ENCODE data around the gene TMEM40. TPM values are rescaled to one million over a fixed set of nuclear protein-coding genes. Genes with fewer than 3 reads are reported as not detected.
A peak's percentile ranks its signal among the peaks of the same experiment; 100 is the strongest.

Gene TMEM40
- total and polyA plus RNA-seq, 9 of the 15 experiments (the other 6 are each of a cell fraction or from before 2014, with no cell fraction given): 0.11 to 0.31 (median 0.14) TPM; not detected in 6

- TF ChIP-seq FIP1L1 (IDR thresholded peaks at IDR 0.05; ENCODE audit: low read depth, low read length, poor library complexity, severe bottlenecking) (peak; percentile 69), ZNF280B (CRISPR knock-in tag; IDR thresholded peaks at IDR 0.05) (no peak), ZC3H8 (IDR thresholded peaks at IDR 0.05) (no peak), ELK3 (CRISPR knock-in tag; IDR thresholded peaks at IDR 0.05) (no peak), CREB1 (IDR thresholded peaks at IDR 0.05) (no peak), CREB1 (CRISPR knock-in tag; IDR thresholded peaks at IDR 0.05) (peak; percentile 29; the same call in 1 of the 2 replicates), E2F1 (CRISPR knock-in tag; IDR thresholded peaks at IDR 0.05) (peak; percentile 89; the same call in 1 of the 2 replicates), HNRNPLL (IDR thresholded peaks at IDR 0.05; ENCODE audit: low read depth, low read length, poor library complexity, severe bottlenecking) (peak; percentile 96), BACH1 (tag; IDR thresholded peaks at IDR 0.05) (no peak), ZNF12 (CRISPR knock-in tag; IDR thresholded peaks at IDR 0.05) (no peak), ZNF134 (CRISPR knock-in tag; conservative IDR thresholded peaks at IDR 0.05) (no peak), NR4A1 (CRISPR knock-in tag; IDR thresholded peaks at IDR 0.05) (no peak), NR4A1 (tag; IDR thresholded peaks at IDR 0.05) (peak; percentile 83; the same call in 1 of the 2 replicates), ZNF24 (IDR thresholded peaks at IDR 0.05) (peak; percentile 63), JUN (IDR thresholded peaks at IDR 0.05; ENCODE audit: borderline replicate concordance, low read depth, low read length) (peak; percentile 61; the same call in 1 of the 2 replicates), JUN (CRISPR knock-in tag; IDR thresholded peaks at IDR 0.05; ENCODE audit: borderline replicate concordance) (peak; percentile 95; the same call in 1 of the 2 replicates), E2F3 (CRISPR knock-in tag; IDR thresholded peaks at IDR 0.05) (peak; percentile 61; the same call in 1 of the 2 replicates)
These were observed 37.4 kb upstream of the TMEM40 start, which contains the start of gene CAND2 (continued) for GRCh38 chr3:12796171-12797123.
